H1 (cell line): Measurements from ENCODE around the gene PLEKHG5. TPM values are rescaled to one million over a fixed set of nuclear protein-coding genes. Genes with fewer than 3 reads are reported as not detected.

Experiments used
- CTCF ChIA-PET: fragments of 300-600 bp; sonication (Branson Sonifier 250); formaldehyde crosslinking; loops from one replicate; lab custom pipeline; 2021; ENCODE audit not compliant: partially characterized antibody; lab: Charles Lee
- POLR2A ChIA-PET: fragments of 300-600 bp; sonication (Branson Sonifier 250); formaldehyde crosslinking; loops from one replicate; lab custom pipeline; 2021; ENCODE audit warnings: inconsistent platforms; ENCODE audit not compliant: partially characterized antibody; lab: Charles Lee
- DNase-seq, 2 experiments: peaks; one replicate each; pipeline versions ENCODE4 v3.0.0 to v3.0.0-alpha.2; 2010 to 2022; ENCODE audit warnings: low spot score in 2 of 2, low read depth in 1 of 2, mixed read lengths in 1 of 2
- FAIRE-seq: peaks from 2 replicates; lab custom pipeline; 2011; peaks lifted over from hg19 to GRCh38; lab: Jason Lieb, UNC
- H2AFZ ChIP-seq: 2 replicates; pipeline ENCODE4 v1.8.1; 2012; ENCODE audit warnings: low read length, inconsistent platforms
- H2AK5ac ChIP-seq: 2 replicates; pipeline ENCODE4 v1.6.1; 2013; ENCODE audit warnings: low read depth, low read length
- H2BK120ac ChIP-seq: replicated peaks from 2 replicates; pipeline ENCODE3; 2013; ENCODE audit warnings: low read depth, low read length, inconsistent platforms
- H2BK12ac ChIP-seq: 2 replicates; pipeline ENCODE4 v1.6.1; 2013; ENCODE audit warnings: low read depth, low read length
- H2BK15ac ChIP-seq: 2 replicates; pipeline ENCODE4 v1.6.1; 2013; ENCODE audit warnings: low read length
- H2BK20ac ChIP-seq: 2 replicates; pipeline ENCODE4 v1.6.1; 2013; ENCODE audit warnings: low read length
- H2BK5ac ChIP-seq: 2 replicates; pipeline ENCODE4 v1.6.1; 2013; ENCODE audit warnings: low read depth, low read length
- H3K14ac ChIP-seq: 2 replicates; pipeline ENCODE4 v1.6.1; 2013; ENCODE audit warnings: inconsistent platforms; ENCODE audit not compliant: insufficient read length
- H3K18ac ChIP-seq: 2 replicates; pipeline ENCODE4 v1.6.1; 2013; ENCODE audit warnings: low read length; ENCODE audit errors: extremely low read depth
- H3K23ac ChIP-seq: 2 replicates; pipeline ENCODE4 v1.6.1; 2013; ENCODE audit warnings: inconsistent platforms; ENCODE audit not compliant: insufficient read length
- H3K23me2 ChIP-seq: 2 replicates; pipeline ENCODE4 v1.6.1; 2013; ENCODE audit warnings: low read depth, low read length
- H3K27ac ChIP-seq: 2 replicates; pipeline ENCODE4 v1.6.1; 2011; ENCODE audit warnings: low read depth, low read length, inconsistent platforms
- H3K27me3 ChIP-seq, 4 experiments: replicated peaks in 1 of 4; 1 replicate in 1 of 4; 2 replicates in 3 of 4; pipeline versions ENCODE4 v1.6.1 to v1.8.1; 2011 to 2013; ENCODE audit warnings: low read length in 3 of 4, mild to moderate bottlenecking in 3 of 4, inconsistent platforms in 2 of 4, mixed read lengths in 2 of 4, moderate library complexity in 1 of 4; ENCODE audit not compliant: control insufficient read depth in 3 of 4, insufficient read depth in 3 of 4; ENCODE audit errors: extremely low read depth in 1 of 4
- H3K36me3 ChIP-seq, 4 experiments: 2 replicates each; pipeline versions ENCODE4 v1.6.1 to v1.8.1; 2011 to 2013; ENCODE audit warnings: mild to moderate bottlenecking in 4 of 4, low read length in 3 of 4, moderate library complexity in 2 of 4, control low read depth in 1 of 4, inconsistent platforms in 1 of 4; ENCODE audit not compliant: insufficient read depth in 4 of 4, control insufficient read depth in 2 of 4
- H3K4ac ChIP-seq: replicated peaks from 2 replicates; pipeline ENCODE3; 2013; ENCODE audit warnings: low read length, low read depth, mixed read lengths, inconsistent platforms; ENCODE audit not compliant: insufficient read length
- H3K4me1 ChIP-seq, 4 experiments: replicated peaks in 1 of 4; 1 replicate in 1 of 4; 2 replicates in 3 of 4; pipeline versions ENCODE4 v1.6.1 to v1.8.1; 2011 to 2013; ENCODE audit warnings: low read length in 3 of 4, inconsistent platforms in 2 of 4, mixed read lengths in 1 of 4; ENCODE audit not compliant: insufficient read depth in 4 of 4, control insufficient read depth in 3 of 4
- H3K4me2 ChIP-seq, 2 experiments: 2 replicates each; pipeline versions ENCODE4 v1.6.1 to v1.8.1; 2011 to 2013; ENCODE audit warnings: low read depth in 2 of 2, low read length in 2 of 2, control low read depth in 1 of 2, inconsistent platforms in 1 of 2, mild to moderate bottlenecking in 1 of 2; ENCODE audit not compliant: insufficient read depth in 1 of 2
- H3K4me3 ChIP-seq, 4 experiments: fragments of 200-600, 300-600 bp in 1 of 4; sonication (generic), shearing (Covaris generic), sonication (Bioruptor Twin) in 1 of 4; 2 replicates each; pipeline versions ENCODE4 v1.5.1 to v1.8.1; 2011 to 2016; ENCODE audit warnings: low read length in 4 of 4, low read depth in 3 of 4, control low read depth in 2 of 4, inconsistent platforms in 2 of 4, mild to moderate bottlenecking in 2 of 4, mixed read lengths in 1 of 4, moderate library complexity in 1 of 4; ENCODE audit not compliant: insufficient read depth in 2 of 4; ENCODE audit errors: extremely low read depth in 1 of 4
- H3K56ac ChIP-seq: replicated peaks from 2 replicates; pipeline ENCODE3; 2013; ENCODE audit warnings: low read depth, mild to moderate bottlenecking, mixed read lengths, low read length, inconsistent platforms; ENCODE audit not compliant: insufficient read length
- H3K79me1 ChIP-seq: 2 replicates; pipeline ENCODE4 v1.6.1; 2013; ENCODE audit warnings: low read depth, low read length, control low read depth
- H3K79me2 ChIP-seq, 2 experiments: 2 replicates each; pipeline versions ENCODE4 v1.6.1 to v1.8.1; 2012 to 2013; ENCODE audit warnings: low read length in 2 of 2, mild to moderate bottlenecking in 2 of 2, inconsistent platforms in 1 of 2; ENCODE audit not compliant: insufficient read depth in 2 of 2, control insufficient read depth in 1 of 2
- H3K9ac ChIP-seq, 4 experiments: replicated peaks in 1 of 4; 1 replicate in 1 of 4; 2 replicates in 3 of 4; pipeline versions ENCODE4 v1.6.1 to v1.8.1; 2011 to 2013; ENCODE audit warnings: low read depth in 3 of 4, low read length in 3 of 4, control low read depth in 2 of 4, mild to moderate bottlenecking in 2 of 4, moderate library complexity in 2 of 4, inconsistent platforms in 1 of 4; ENCODE audit errors: extremely low read depth in 1 of 4
- H3K9me3 ChIP-seq, 2 experiments: 2 replicates each; pipeline versions ENCODE4 v1.6.1 to v1.8.1; 2012 to 2013; ENCODE audit warnings: mild to moderate bottlenecking in 2 of 2, moderate library complexity in 2 of 2, control low read depth in 1 of 2, inconsistent platforms in 1 of 2, low read depth in 1 of 2, low read length in 1 of 2, mixed read lengths in 1 of 2; ENCODE audit not compliant: insufficient read depth in 2 of 2
- H4K20me1 ChIP-seq, 2 experiments: replicated peaks in 1 of 2; 2 replicates each; pipeline versions ENCODE3 to v1.8.1; 2011 to 2013; ENCODE audit warnings: inconsistent platforms in 2 of 2, low read length in 2 of 2, mild to moderate bottlenecking in 1 of 2; ENCODE audit not compliant: insufficient read depth in 2 of 2, control insufficient read depth in 1 of 2
- H4K5ac ChIP-seq: 2 replicates; pipeline ENCODE4 v1.6.1; 2013; ENCODE audit warnings: low read length, low read depth, mixed read lengths, inconsistent platforms; ENCODE audit not compliant: insufficient read length
- H4K8ac ChIP-seq: 2 replicates; pipeline ENCODE4 v1.8.0; 2013; ENCODE audit warnings: mild to moderate bottlenecking, moderate library complexity, low read length, inconsistent platforms; ENCODE audit not compliant: insufficient read depth; ENCODE audit errors: extremely low read depth
- H4K91ac ChIP-seq: replicated peaks from 2 replicates; pipeline ENCODE3; 2013; ENCODE audit warnings: low read length, mixed read lengths, inconsistent platforms; ENCODE audit not compliant: insufficient read length
- BCL11A ChIP-seq, 2 experiments: IDR thresholded peaks; one replicate each; pipeline ENCODE4 v1.6.1; 2011; ENCODE audit warnings: low read depth in 2 of 2, low read length in 2 of 2, mild to moderate bottlenecking in 2 of 2
- EZH2 ChIP-seq: fragments of 200-600 bp; sonication (generic); IDR thresholded peaks from 2 replicates; pipeline ENCODE4 v1.7.1; 2012; ENCODE audit warnings: low read depth, mild to moderate bottlenecking, moderate library complexity, low read length, inconsistent platforms; ENCODE audit not compliant: severe bottlenecking
- FOSL1 ChIP-seq: IDR thresholded peaks from 2 replicates; pipeline ENCODE4 v1.6.1; 2011; ENCODE audit warnings: mild to moderate bottlenecking, low read depth, low read length, moderate library complexity; ENCODE audit not compliant: insufficient read depth
- GTF2F1 ChIP-seq: IDR thresholded peaks from 2 replicates; pipeline ENCODE4 v1.6.1; 2012; ENCODE audit warnings: low read depth, low read length, improper control_type of control experiment, borderline replicate concordance
- MAX ChIP-seq: IDR thresholded peaks from 2 replicates; pipeline ENCODE4 v1.6.1; 2012; ENCODE audit warnings: inconsistent platforms
- RNF2 ChIP-seq: fragments of 200-900, 300-1000 bp; sonication (generic); IDR thresholded peaks from 2 replicates; pipeline ENCODE4 v1.7.1; 2016; ENCODE audit warnings: borderline replicate concordance, low read depth, mild to moderate bottlenecking, antibody characterized with exemption, low read length; ENCODE audit not compliant: poor library complexity, severe bottlenecking; ENCODE audit errors: missing control alignments
- SIN3A ChIP-seq, 2 experiments: IDR thresholded peaks in 1 of 2; conservative IDR thresholded peaks in 1 of 2; 2 replicates each; pipeline ENCODE4 v1.6.1; 2011 to 2012; ENCODE audit warnings: low read length in 2 of 2, improper control_type of control experiment in 1 of 2, low read depth in 1 of 2, mild to moderate bottlenecking in 1 of 2
- SIRT6 ChIP-seq: IDR thresholded peaks from one replicate; pipeline ENCODE4 v1.7.1; 2012; ENCODE audit warnings: low read length, inconsistent platforms
- WGBS, 2 experiments: shearing (Covaris generic) in 1 of 2; methylation state at CpG; one replicate each; pipeline versions ENCODE4 v1.1.6 to v1.1.7; 2013 to 2015; ENCODE audit warnings: low lambda C conversion rate in 2 of 2, mixed read lengths in 2 of 2, inconsistent platforms in 1 of 2, low coverage in 1 of 2, missing lambda C conversion rate in 1 of 2; ENCODE audit not compliant: insufficient replicate concordance in 2 of 2, insufficient coverage in 1 of 2, insufficient read length in 1 of 2; ENCODE audit errors: extremely low coverage in 1 of 2, missing lambda C conversion rate in 1 of 2; 5-methylcytosine and 5-hydroxymethylcytosine counted together
- polyA plus RNA-seq, 7 experiments: library from polyadenylated mRNA; depleted of rRNA in 3 of 7; stranded (reverse) in 5 of 7; unstranded in 2 of 7; fragments of >200 nt in 5 of 7; fragments of 200-250 nt in 2 of 7; gene quantifications; 1 replicate in 5 of 7; 2 replicates in 1 of 7; 4 replicates in 1 of 7; pipeline versions ENCODE4 v1.2.1 to v1.2.3, GENCODE V29; 2011 to 2013; ENCODE audit warnings: missing spikeins in 2 of 7, mixed read lengths in 2 of 7
- total RNA-seq: library from RNA; stranded (reverse); fragmentation: NEBNext Ultra II Directional; extraction: Animal tissue kit (Norgen Biotek cat#: 25700); gene quantifications from 2 replicates; pipeline ENCODE4 v1.2.1, GENCODE V29; 2021
- TF ChIP-seq, protein P1 (sequence below): IDR thresholded peaks from 2 replicates; pipeline ENCODE4 v1.6.1; 2012; ENCODE audit warnings: inconsistent platforms

The PLEKHG5 gene
- total and polyA plus RNA-seq, 2 of the 8 experiments (the other 6 are each of a cell fraction or from before 2014, with no cell fraction given) = 10.4 to 13.8 TPM

DNA sequence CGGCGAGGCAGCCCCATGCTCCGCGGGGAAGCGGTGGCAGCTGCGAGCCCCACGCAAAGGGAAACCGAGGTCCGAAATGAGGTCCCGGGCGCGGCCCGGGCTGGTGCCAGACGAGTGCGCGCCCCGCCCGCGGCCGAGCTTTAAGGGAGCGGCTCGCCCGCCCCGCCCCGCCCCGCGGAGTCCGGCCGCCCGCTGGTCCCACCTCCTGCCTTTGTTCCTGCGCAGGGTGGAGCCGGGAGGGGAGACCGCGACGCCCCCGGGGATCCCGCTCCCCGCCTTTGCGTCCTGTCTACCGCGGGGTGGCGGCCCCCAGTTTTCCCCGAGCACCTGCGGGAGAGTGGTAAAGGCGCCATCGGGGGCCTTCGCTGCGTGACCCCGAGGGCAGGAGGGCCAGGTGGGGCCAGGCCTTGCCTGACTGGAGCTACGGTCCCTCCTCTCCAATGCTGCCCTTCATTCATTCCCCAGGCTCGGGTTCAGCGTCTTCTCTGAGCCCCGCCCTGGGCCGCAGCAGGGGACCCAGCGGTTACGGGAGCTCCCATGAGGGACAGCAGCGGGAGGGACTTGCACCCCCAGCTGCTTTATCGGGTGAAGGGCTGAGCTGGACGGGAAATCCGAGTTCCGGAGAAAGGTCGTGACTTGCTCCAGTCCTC, 71.5 kb downstream of the PLEKHG5 start, which contains the start of gene HES2:
TSS of gene HES2 (minus strand) at position 116 of the 650 bp plus-strand sequence. CDS start at position 17, 99 bp downstream.
- H3K18ac ChIP-seq = peak within 1 kb of the TSS; percentile 32
- no peak within 1 kb of the TSS for H2AK5ac ChIP-seq
- 4% methylated on average over 27 of the region's 62 CpGs; no CpG with 5 or more reads in 1 of the 2 experiments for WGBS, 2 experiments
- H3K4ac ChIP-seq = no peak within 1 kb of the TSS
- no peak within 1 kb of the TSS for H3K9ac ChIP-seq
- peaks cover 69 to 97% (median 91%) of the 10 kb centered on the region in 4 experiments for H3K27me3 ChIP-seq
- no peaks in the 10 kb centered on the region for H3K9me3 ChIP-seq
- H3K14ac ChIP-seq = no peak within 1 kb of the TSS
- no peak within 1 kb of the TSS for H2BK120ac ChIP-seq
- peak within 1 kb of the TSS; percentile 46; the same call in 1 of the 2 replicates for H2BK15ac ChIP-seq
- no peak within 1 kb of the TSS for H3K23ac ChIP-seq
- no peaks in the 10 kb centered on the region for H3K79me2 ChIP-seq
- H3K4me3 ChIP-seq = peak within 1 kb of the TSS; percentile 32 to 60 (median 38)
- peak in 1 of 2 experiments; percentile 82 for DNase-seq
- H3K23me2 ChIP-seq = peaks cover 16% of the 10 kb centered on the region; the same call in 1 of the 2 replicates
- H3K56ac ChIP-seq = no peak within 1 kb of the TSS
- H3K79me1 ChIP-seq = no peaks in the 10 kb centered on the region
- CTCF ChIA-PET = interaction anchor here (0.6 to 58.4 kb wide), 14 partner anchors 14 to 214 kb away, joined by 3 to 1769 read pairs (median 6); partner anchors contain the start of gene RNF207
- POLR2A ChIA-PET = interaction anchor here (0.6 to 2.5 kb wide), 8 partner anchors 8 to 183 kb away, joined by 3 to 8 read pairs (median 4); partner anchors contain the start of gene ACOT7
- H2BK12ac ChIP-seq = 0 out of 2 replicates have a peak within 1 kb of the TSS, but pooled peaks have one; percentile 71
- FAIRE-seq = no peak
- H3K4me1 ChIP-seq = peaks cover under 1 to 30% (median 11%) of the 10 kb centered on the region in 4 experiments
- peaks cover 0 to 9% of the 10 kb centered on the region in 2 experiments for H4K20me1 ChIP-seq
- no peak within 1 kb of the TSS for H2BK20ac ChIP-seq
- peak within 1 kb of the TSS; percentile 72 to 86 for H3K4me2 ChIP-seq
- H4K91ac ChIP-seq = no peak within 1 kb of the TSS
- no peak within 1 kb of the TSS for H3K27ac ChIP-seq
- no peak within 1 kb of the TSS for H4K5ac ChIP-seq
- H2BK5ac ChIP-seq = no peak within 1 kb of the TSS
- peaks cover 0 to 11% (median 0%) of the 10 kb centered on the region in 4 experiments; a peak in 1 of 8 replicates for H3K36me3 ChIP-seq
- H4K8ac ChIP-seq = peak within 1 kb of the TSS; percentile 31; the same call in 1 of the 2 replicates
- no peak within 1 kb of the TSS; the same call in 1 of the 2 replicates for H2AFZ ChIP-seq
- TF ChIP-seq BCL11A (IDR thresholded peaks at IDR 0.05; ENCODE audit: low read depth in 2 of 2, low read length in 2 of 2) (no peak), SIRT6 (no peak), GTF2F1 (no peak), SIN3A (conservative IDR thresholded peaks at IDR 0.05 in 1 of 2, IDR thresholded peaks at IDR 0.05 in 1 of 2; ENCODE audit: low read depth in 1 of 2, low read length in 2 of 2) (0 out of 4 replicates have a peak, but pooled peaks of 1 of the 2 experiments have one; percentile 27), FOSL1 (no peak), RNF2 (no peak), MAX (no peak), EZH2 (peak; percentile 17)
- TF ChIP-seq, protein P1, sequence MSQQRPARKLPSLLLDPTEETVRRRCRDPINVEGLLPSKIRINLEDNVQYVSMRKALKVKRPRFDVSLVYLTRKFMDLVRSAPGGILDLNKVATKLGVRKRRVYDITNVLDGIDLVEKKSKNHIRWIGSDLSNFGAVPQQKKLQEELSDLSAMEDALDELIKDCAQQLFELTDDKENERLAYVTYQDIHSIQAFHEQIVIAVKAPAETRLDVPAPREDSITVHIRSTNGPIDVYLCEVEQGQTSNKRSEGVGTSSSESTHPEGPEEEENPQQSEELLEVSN = 0 out of 2 replicates have a peak, but pooled peaks have one; percentile 20
